VCaP (cell line): ENCODE results near the gene FSTL3.
"Not testable (repeated sequence)": the region's sequence is repeated elsewhere in the genome, so short reads cannot be mapped to it uniquely, and the experiment has no call there.

Source experiments
- H3K27ac ChIP-seq: fragments of 450-650 bp; 2 replicates; pipeline ENCODE4 v1.5.1; 2017
- CTCF ChIP-seq: fragments of 450-650 bp; conservative IDR thresholded peaks from 2 replicates; pipeline ENCODE4 v1.5.1; 2017; ENCODE audit warnings: mild to moderate bottlenecking, moderate library complexity

The FSTL3 gene

GRCh38 chr19:695352-695949 is 19.3 kb downstream of the FSTL3 start, which contains the start of gene PRSS57:
Gene PRSS57 (minus strand): TSS chr19:695452. CDS start chr19:695430, 22 bp downstream.
- no peak within 1 kb of the TSS for H3K27ac ChIP-seq
- no peak for TF ChIP-seq CTCF

GRCh38 chr19:698529-698928 is 22.3 kb downstream of the FSTL3 start:
- H3K27ac ChIP-seq, result not testable (repeated sequence)

- not testable (repeated sequence) for H3K27ac ChIP-seq
These were observed 23.7 kb downstream of the FSTL3 start for GRCh38 chr19:699885-700284.

GRCh38 chr19:702847-703246 is 26.7 kb downstream of the FSTL3 start:
- H3K27ac ChIP-seq, result not testable (repeated sequence)

- no peak for TF ChIP-seq CTCF
- H3K27ac ChIP-seq, result no peak overlapping the region
These were observed 27.1 kb downstream of the FSTL3 start for GRCh38 chr19:703329-703650.

GRCh38 chr19:703651-704446 is 27.7 kb downstream of the FSTL3 start:
- no peak overlapping the region for H3K27ac ChIP-seq
- no peak for TF ChIP-seq CTCF

GRCh38 chr19:704447-704741 is 28.2 kb downstream of the FSTL3 start:
- TF ChIP-seq CTCF, result no peak
- H3K27ac ChIP-seq, result no peak overlapping the region

GRCh38 chr19:708154-709143 is 32.3 kb downstream of the FSTL3 start, which contains the start of gene PALM:
Gene PALM (plus strand): TSS chr19:708935. CDS start chr19:709147, 212 bp downstream.
- TF ChIP-seq CTCF, result peak; percentile 63
- H3K27ac ChIP-seq, result peak within 1 kb of the TSS; percentile 78
